Panc1 (cell line): ENCODE results near the gene DLL1. TPM values are rescaled to one million over a fixed set of nuclear protein-coding genes. Genes with fewer than 3 reads are reported as not detected.

Experiments used
- ATAC-seq: fragments of 200-7000 bp; cut with Tn5 transposase; 2 replicates; pipeline ENCODE4 v1.9.1; 2020; ENCODE audit warnings: mild to moderate bottlenecking, moderate library complexity
- BruUV-seq: library from RNA; stranded (reverse); fragments of 400-500 nt; replicated peaks from 2 replicates; lab custom pipeline; 2021; lab: Mats Ljungman, UMichigan
- CTCF ChIA-PET: fragments of 300-600 bp; sonication (Branson Sonifier 250); formaldehyde crosslinking; loops from one replicate; lab custom pipeline; 2022; ENCODE audit warnings: antibody characterized with exemption; lab: Charles Lee
- POLR2A ChIA-PET: fragments of 300-600 bp; sonication (Branson Sonifier 250); formaldehyde crosslinking; loops from one replicate; lab custom pipeline; 2022; ENCODE audit warnings: antibody characterized with exemption; lab: Charles Lee
- DNase-seq: peaks from one replicate; pipeline ENCODE4 v3.0.0-alpha.2; 2010; ENCODE audit warnings: low read depth, low spot score
- H3K27ac ChIP-seq: 2 replicates; pipeline ENCODE4 v1.5.1; 2011; ENCODE audit warnings: mild to moderate bottlenecking, low read length, inconsistent platforms
- H3K27me3 ChIP-seq: fragments of 200-500 bp; sonication (Bioruptor generic); 2 replicates; pipeline ENCODE4 v1.6.0; 2014; ENCODE audit warnings: low read length, inconsistent platforms; ENCODE audit not compliant: control insufficient read depth, insufficient read depth
- H3K36me3 ChIP-seq: fragments of 200-500 bp; sonication (Bioruptor generic); 2 replicates; pipeline ENCODE4 v1.5.1; 2014; ENCODE audit warnings: inconsistent platforms, mild to moderate bottlenecking, low read length, moderate library complexity; ENCODE audit not compliant: control insufficient read depth, insufficient read depth
- H3K4me1 ChIP-seq: 2 replicates; pipeline ENCODE4 v1.5.1; 2011; ENCODE audit warnings: inconsistent platforms, mild to moderate bottlenecking, low read length, moderate library complexity; ENCODE audit not compliant: control insufficient read depth, insufficient read depth
- H3K4me3 ChIP-seq, 2 experiments: 2 replicates each; pipeline ENCODE4 v1.5.1; 2011 to 2012; ENCODE audit warnings: low read depth in 2 of 2, low read length in 2 of 2, mild to moderate bottlenecking in 2 of 2, inconsistent platforms in 1 of 2, moderate library complexity in 1 of 2
- H3K9me3 ChIP-seq: fragments of 200-500 bp; sonication (Bioruptor generic); 2 replicates; pipeline ENCODE4 v1.5.1; 2014; ENCODE audit warnings: low read depth, mild to moderate bottlenecking, inconsistent platforms, low read length, moderate library complexity; ENCODE audit not compliant: control insufficient read depth, insufficient read depth
- CTCF ChIP-seq: fragments of 450-650 bp; IDR thresholded peaks from 2 replicates; pipeline ENCODE4 v1.5.1; 2017; ENCODE audit warnings: mild to moderate bottlenecking
- POLR2AphosphoS5 ChIP-seq: IDR thresholded peaks from 2 replicates; pipeline ENCODE4 v1.6.1; 2012; ENCODE audit warnings: mild to moderate bottlenecking, low read depth, low read length, moderate library complexity
- REST ChIP-seq, 2 experiments: IDR thresholded peaks; 2 replicates each; pipeline ENCODE4 v1.6.1; 2011 to 2012; ENCODE audit warnings: low read depth in 2 of 2, control low read depth in 1 of 2, low read length in 1 of 2, mild to moderate bottlenecking in 1 of 2, moderate library complexity in 1 of 2; ENCODE audit not compliant: insufficient read depth in 1 of 2
- SIN3A ChIP-seq: IDR thresholded peaks from 2 replicates; pipeline ENCODE4 v1.6.1; 2012; ENCODE audit warnings: low read depth, mild to moderate bottlenecking, low read length, moderate library complexity, borderline replicate concordance; ENCODE audit not compliant: insufficient read depth
- TCF7L2 ChIP-seq: IDR thresholded peaks from 2 replicates; pipeline ENCODE4 v1.6.1; 2011; ENCODE audit warnings: mild to moderate bottlenecking, low read depth, low read length, inconsistent platforms
- in situ Hi-C: cut with HindIII; loops from 2 replicates; pipeline ENCODE4 v1.10.0; 2016; ENCODE audit warnings: low sequenced_read_pairs, low pct_unique_long_range_greater_than_20kb
- intact Hi-C: fragments of 100-400 bp; cut with micrococcal nuclease; formaldehyde crosslinking; loops from one replicate; pipeline ENCODE4 v1.10.0; 2022; ENCODE audit not compliant: unreplicated experiment
- total RNA-seq: library from RNA; stranded (reverse); gene quantifications from one replicate; pipeline ENCODE4 v1.2.1, GENCODE V29; 2021; ENCODE audit not compliant: unreplicated experiment

Gene DLL1
- total RNA-seq, 1 experiment from 2014 or later: 2.4 TPM

GRCh38 chr6:170288091-170288631 lies 2.7 kb downstream of the DLL1 start:
- Histone ChIP-seq H3K27ac (no peak overlapping the region), H3K9me3 (no peaks in the 10 kb centered on the region), H3K4me3 (no peak overlapping the region), H3K4me1 (peaks cover 9% of the 10 kb centered on the region), H3K36me3 (no peaks in the 10 kb centered on the region), H3K27me3 (peaks cover 18% of the 10 kb centered on the region)
- intact Hi-C loops: no loop called here
- BruUV-seq: no TSS peak
- CTCF ChIA-PET: no interaction called here
- DNase-seq (no peak), ATAC-seq (no peak)
- TF ChIP-seq POLR2AphosphoS5: no peak
- TF ChIP-seq TCF7L2: no peak
- in situ Hi-C loops: no loop called here
- POLR2A ChIA-PET: no interaction called here

GRCh38 chr6:170287371-170287876 lies 3.5 kb downstream of the DLL1 start:
- Histone ChIP-seq H3K36me3 (no peaks in the 10 kb centered on the region), H3K4me3 (no peak overlapping the region), H3K4me1 (peaks cover 6% of the 10 kb centered on the region), H3K27me3 (peaks cover 11% of the 10 kb centered on the region), H3K9me3 (no peaks in the 10 kb centered on the region), H3K27ac (no peak overlapping the region)
- intact Hi-C loops: no loop called here
- in situ Hi-C loops: no loop called here
- DNase-seq: no peak
- BruUV-seq: no TSS peak
- TF ChIP-seq SIN3A (no peak), CTCF (no peak), REST (IDR thresholded peaks at IDR 0.05; ENCODE audit: insufficient read depth in 1 of 2, low read depth in 2 of 2, low read length in 1 of 2) (no peak), TCF7L2 (no peak), POLR2AphosphoS5 (no peak)
- ATAC-seq: no peak
- CTCF ChIA-PET: no interaction called here
- POLR2A ChIA-PET: no interaction called here

GRCh38 chr6:170286934-170287265 lies 4.0 kb downstream of the DLL1 start:
- ChIA-PET CTCF (no interaction called here), POLR2A (no interaction called here)
- ATAC-seq: no peak
- Histone ChIP-seq H3K4me1 (peaks cover under 1% of the 10 kb centered on the region; the same call in 1 of the 2 replicates), H3K9me3 (no peaks in the 10 kb centered on the region), H3K27ac (no peak overlapping the region), H3K27me3 (peaks cover 8% of the 10 kb centered on the region; the same call in 1 of the 2 replicates), H3K4me3 (no peak overlapping the region), H3K36me3 (no peaks in the 10 kb centered on the region)
- no peak for DNase-seq
- TF ChIP-seq CTCF: no peak
- no peak for TF ChIP-seq POLR2AphosphoS5
- TF ChIP-seq SIN3A: no peak
- no peak for TF ChIP-seq TCF7L2
- TF ChIP-seq REST (IDR thresholded peaks at IDR 0.05; ENCODE audit: insufficient read depth in 1 of 2, low read depth in 2 of 2, low read length in 1 of 2): no peak
- BruUV-seq: no TSS peak
- in situ Hi-C loops: no loop called here
- intact Hi-C loops: no loop called here
